Inflammatory macrophage treated with lipopolysaccharide for 1 hour (primary cell): ENCODE results near the gene NAV2.

Experiments used
- DNase-seq, 2 donors: peaks; one replicate each; pipeline ENCODE4 v3.0.0-alpha.2; 2020 to 2022

Gene NAV2, protein sequence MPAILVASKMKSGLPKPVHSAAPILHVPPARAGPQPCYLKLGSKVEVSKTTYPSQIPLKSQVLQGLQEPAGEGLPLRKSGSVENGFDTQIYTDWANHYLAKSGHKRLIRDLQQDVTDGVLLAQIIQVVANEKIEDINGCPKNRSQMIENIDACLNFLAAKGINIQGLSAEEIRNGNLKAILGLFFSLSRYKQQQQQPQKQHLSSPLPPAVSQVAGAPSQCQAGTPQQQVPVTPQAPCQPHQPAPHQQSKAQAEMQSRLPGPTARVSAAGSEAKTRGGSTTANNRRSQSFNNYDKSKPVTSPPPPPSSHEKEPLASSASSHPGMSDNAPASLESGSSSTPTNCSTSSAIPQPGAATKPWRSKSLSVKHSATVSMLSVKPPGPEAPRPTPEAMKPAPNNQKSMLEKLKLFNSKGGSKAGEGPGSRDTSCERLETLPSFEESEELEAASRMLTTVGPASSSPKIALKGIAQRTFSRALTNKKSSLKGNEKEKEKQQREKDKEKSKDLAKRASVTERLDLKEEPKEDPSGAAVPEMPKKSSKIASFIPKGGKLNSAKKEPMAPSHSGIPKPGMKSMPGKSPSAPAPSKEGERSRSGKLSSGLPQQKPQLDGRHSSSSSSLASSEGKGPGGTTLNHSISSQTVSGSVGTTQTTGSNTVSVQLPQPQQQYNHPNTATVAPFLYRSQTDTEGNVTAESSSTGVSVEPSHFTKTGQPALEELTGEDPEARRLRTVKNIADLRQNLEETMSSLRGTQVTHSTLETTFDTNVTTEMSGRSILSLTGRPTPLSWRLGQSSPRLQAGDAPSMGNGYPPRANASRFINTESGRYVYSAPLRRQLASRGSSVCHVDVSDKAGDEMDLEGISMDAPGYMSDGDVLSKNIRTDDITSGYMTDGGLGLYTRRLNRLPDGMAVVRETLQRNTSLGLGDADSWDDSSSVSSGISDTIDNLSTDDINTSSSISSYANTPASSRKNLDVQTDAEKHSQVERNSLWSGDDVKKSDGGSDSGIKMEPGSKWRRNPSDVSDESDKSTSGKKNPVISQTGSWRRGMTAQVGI (N-terminal part only)

DNA sequence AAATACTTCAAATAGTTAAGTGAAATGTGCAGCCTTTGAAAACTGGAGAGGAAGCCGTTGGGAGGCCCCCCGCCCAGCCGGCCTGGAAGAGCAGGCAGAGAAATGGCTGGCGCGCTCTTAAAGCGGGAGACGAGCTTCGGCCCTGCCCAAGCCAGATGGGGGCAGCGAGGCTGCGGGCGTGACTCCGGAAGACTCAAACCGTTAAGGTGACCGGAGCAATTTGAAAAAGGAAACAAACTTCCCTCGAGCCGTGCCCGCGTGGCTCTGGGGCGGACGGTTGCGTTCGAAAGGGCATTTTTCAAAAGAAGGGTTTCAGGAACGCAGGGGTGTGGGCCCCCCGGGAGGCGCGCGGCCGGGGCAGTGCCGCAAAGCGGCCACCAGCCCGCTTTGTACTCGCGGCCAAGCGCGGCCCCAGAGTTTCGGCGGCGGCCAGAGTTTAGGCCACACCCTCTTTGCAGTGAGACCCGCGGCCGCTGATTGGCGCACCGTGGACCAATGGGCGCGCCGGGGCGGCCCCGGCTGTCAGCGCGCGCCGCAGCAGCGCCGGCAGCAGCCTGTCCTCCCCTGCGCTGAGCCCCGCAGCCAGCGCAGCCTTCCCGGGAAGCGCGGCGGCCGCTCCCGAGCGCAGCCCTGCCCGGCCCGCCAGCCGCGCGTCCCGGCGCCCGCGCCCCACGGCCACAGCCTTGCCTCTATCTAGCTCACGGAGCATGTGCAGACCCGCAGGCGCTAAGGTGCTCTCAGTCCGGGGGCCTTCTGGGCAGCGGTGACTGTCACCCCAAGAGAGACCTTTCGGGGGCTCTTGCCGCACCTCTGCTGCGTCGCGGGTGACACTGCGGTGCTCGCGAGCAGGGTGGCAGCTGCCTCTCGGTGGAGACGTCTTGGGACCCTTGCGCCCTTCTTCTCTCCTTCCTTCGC is at the start of gene NAV2:
TSS of gene NAV2 (plus strand) at position 557 of the 915 bp plus-strand sequence. CDS start 859 bp downstream, outside the sequence.
- DNase-seq: peak; percentile 82 to 85

- DNase-seq: no peak
Measured at GRCh38 chr11:19663206-19663605, 49.4 kb upstream of the NAV2 start.

DNA sequence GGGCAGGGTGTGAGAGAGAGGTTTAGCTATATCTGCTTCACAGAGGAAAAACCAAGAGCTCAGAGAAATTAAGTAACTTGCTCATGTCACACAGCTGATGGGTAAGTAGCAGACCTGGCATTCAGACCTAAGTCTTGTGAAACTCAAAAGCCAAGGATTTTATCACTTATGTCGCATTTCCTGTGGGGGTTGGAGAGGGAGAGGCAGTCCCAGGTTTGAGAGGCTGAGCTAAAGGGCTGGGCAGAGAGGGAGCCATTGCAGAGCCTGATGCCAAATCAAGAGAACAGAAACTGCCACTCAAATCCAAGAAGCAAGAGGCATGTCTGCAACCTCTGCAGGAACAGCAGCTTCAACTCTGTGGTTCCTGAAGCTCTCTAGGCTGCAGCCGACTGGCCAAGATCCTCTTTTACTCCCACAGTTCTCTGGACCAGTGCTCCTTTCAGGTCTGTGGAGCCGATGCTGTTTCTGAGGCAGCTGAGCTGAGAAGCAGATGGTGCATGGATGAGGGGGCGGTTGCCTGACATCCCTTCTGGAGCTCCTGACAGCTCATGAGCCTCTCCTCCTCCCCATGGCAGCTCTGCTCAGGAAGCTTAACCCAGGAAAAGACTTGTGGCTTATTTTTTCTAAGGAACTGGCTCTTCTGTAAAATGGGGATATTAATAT is 47.6 kb upstream of the NAV2 start:
- peak; percentile 14 to 46 for DNase-seq

DNA sequence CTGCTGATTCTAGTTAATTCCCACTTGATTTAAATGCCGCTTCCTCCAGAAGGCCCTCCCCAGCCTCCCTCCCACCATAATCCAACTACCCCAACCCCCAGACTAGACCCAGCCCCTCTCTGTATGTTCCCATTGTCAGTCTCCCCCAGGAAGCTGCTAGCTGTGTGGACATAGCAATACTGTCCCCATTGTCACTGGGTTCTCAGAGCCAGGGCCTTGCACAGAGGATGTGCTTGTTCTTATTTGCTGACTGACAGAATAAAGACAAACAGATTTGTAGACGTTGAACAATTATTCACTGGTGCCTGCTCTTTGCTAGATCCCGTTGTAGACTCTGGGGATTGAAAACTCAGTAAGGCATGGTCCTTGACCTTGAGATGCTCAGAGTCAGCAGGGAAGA is 45.7 kb upstream of the NAV2 start:
- DNase-seq: no peak

GRCh38 chr11:19669511-19669910 is 43.1 kb upstream of the NAV2 start:
- DNase-seq: no peak

GRCh38 chr11:19670030-19670791 is 42.4 kb upstream of the NAV2 start:
- DNase-seq: peak; percentile 8 to 32

- peak; percentile 43 to 72 for DNase-seq
Measured at GRCh38 chr11:19672586-19673206, 39.9 kb upstream of the NAV2 start.

DNA sequence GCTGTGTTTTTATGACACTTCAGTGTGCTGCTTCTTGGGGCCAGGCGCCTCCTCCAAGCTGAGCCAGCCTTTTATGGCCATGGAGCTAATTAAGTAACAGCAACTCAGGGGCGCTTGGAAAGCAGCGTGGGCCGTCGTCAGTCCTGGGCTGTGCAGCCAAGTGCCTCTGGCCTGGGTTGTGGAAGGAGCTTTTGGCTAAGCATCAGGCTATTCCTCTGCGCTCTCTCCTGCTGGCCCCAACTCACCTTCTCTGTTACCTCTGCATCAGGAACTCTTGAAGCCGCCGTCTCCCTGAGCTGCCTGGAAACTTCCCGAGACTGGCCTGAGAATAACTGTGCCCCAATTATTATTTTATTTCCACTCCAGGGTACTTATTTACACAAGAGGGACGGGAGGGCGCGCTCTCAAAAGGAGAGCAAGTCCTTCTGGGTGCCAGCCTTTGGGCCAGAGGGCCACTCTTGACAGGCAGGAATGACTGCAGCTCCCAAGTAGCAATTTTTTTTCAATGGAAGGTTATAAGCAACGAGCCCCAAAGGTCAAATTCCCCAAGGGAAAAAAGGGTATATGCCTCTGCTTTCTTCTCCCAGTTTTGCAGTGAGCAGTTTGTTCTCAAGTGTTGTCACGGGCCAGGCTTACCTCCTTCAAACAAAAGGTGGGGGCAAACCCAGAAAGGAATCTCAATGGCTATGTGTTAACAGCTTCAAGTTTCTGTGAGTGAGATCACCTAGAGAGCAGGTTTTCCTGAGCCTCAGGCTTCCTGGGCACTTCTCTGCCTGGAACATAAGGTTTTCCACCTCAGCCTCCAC is 38.5 kb upstream of the NAV2 start:
- DNase-seq: no peak

GRCh38 chr11:19674836-19675235 is 37.8 kb upstream of the NAV2 start:
- DNase-seq: peak in 1 of 2 donors; percentile 3

GRCh38 chr11:19675397-19675796 is 37.2 kb upstream of the NAV2 start:
- DNase-seq: no peak

DNA sequence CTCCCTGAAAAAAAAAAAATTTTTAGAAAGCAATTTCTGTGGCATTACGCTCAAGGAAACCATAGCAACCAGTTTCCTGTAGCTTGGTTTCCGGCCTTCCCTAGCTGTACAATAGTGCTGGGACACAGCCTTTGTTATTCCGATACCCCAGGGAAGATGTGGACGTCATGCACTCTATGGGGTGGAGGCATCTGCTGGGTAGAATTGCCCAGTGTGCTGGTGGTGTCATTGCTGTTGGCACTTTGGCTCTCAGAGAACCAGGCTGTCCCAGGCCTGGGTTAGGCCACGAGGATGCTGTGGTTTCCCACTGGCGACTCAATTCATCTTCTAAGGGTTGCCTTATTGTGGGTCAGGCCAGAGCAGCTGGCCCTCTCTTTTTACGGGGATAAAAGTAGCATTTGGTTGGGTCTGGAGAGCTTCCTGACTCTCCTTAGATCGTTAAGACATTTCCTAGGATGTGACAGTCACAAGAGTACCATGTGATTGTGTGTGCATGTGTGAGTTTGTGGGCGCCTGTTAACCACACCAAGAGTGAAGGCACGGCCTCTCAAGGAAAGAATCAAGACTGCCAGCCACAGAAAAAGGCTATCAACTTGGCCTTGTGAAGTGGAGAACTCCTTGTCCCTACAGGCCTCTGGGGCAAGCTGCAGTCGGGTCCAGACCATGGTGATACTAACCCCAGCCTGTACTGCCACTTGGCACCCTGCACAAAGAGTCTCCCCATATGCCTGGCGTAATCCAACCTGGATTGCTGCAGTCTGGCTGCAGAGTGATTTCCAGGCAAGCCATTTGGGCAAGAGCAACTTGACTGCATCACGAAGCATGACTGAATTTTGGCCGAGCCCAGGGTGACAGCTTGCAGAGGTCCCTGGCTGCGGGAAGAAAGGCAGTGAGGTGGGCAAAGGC is 35.9 kb upstream of the NAV2 start:
- peak in 1 of 2 donors; percentile 9 for DNase-seq

GRCh38 chr11:19677381-19678080 is 35.1 kb upstream of the NAV2 start:
- no peak for DNase-seq

DNA sequence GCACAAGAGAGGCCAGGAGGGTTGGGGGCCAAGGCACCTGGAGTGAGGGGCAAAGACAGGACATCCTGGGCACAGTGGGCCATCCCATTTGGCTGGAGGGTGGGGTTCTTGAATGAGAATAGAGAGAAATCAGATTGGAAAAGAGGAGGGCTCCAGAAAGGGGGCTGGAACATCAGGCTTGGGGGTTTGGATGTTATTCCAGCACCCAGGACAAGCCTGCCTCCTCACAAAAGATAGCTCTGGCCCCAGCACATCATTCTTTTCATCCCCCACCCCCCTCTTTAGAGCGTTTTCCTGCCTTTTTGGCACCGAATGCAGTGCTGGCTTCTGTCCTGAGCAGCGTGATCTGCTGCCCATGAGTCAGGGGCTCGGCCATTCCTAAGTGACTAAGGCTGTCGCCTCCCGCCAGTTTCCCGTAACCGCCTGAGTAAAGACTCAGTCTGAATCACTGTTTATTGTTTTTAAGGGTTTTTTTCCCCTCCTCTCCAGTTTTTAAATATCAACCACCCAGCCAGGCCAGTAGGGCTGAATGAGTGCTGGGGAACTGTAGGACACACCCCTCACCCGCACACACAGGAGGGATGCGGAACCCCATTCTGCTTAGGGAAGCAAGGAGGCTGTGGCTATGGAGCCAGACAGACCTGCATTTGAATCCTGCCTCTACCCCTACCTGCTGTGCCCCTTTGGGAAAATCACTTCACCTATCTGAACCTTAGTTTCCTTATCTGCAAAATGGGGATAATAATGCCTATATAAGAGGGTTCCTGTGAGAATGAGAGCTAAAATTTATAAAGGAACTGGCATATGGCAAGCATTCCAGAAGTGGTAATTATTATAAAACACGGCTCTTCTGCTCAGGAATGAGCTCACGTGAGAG is 32.4 kb upstream of the NAV2 start:
- peak in 1 of 2 donors; percentile 28 for DNase-seq

DNA sequence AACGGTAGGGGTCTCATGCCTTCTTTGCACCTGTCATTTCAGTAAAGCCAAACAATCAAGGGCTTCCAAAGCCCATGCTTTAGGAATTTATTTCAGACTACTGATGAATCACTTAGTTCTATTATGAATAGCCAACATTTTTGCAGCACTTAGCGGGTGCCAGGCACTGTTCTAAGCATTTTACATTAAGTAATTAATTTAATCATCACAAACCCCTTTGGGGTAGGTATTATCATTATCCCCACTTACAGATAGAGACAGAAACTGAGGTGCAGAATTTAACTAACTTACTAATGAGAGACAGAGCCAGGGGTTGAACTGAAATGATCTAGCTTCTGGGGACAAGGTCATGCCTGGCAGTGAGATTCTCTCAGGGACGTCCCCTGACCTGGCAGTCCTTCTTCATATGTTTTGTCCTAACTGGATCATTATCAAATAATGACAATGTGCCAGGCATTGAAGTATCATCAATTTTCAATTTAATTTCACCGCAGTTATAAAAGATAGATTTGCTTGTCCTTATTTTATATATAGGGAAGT is 31.7 kb upstream of the NAV2 start:
- no peak for DNase-seq

DNA sequence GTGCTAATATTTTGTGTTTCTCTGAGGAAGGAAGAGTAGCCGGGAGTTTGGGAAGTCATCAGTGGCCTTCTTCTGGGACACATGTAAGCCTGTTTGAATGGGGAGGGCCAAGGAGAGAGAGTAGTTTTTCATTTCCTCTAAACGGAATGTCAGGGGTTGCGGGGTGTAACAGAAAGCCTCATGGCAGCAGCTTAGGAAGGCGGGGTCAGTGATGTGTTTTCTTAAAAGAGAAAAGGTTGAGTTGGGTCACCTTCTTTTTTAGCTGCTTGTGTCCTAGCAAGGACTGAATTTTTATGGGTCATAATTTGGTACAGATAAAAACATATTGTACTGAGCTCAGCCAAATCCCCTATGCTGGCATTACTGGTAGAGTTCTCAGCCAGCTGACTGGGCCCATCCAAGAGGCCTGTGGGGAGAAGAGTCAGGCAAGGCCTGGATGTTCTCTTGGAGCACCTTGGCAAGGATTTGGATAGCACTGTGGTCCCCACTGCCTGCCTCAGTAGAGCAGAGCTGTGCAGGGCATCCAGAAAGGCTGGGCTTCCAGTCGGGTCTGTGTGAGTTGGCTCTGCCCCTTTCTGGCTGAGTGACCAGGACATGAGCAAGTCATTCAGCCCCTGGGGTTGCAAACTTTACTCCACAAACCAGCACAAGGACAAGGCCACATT is 29.4 kb upstream of the NAV2 start:
- DNase-seq: no peak
